H1 (cell line): ENCODE measurements around the gene TMEM79. TPM values are rescaled to one million over a fixed set of nuclear protein-coding genes. Genes with fewer than 3 reads are reported as not detected.

Experiments used
- CTCF ChIA-PET: fragments of 300-600 bp; sonication (Branson Sonifier 250); formaldehyde crosslinking; loops from one replicate; lab custom pipeline; 2021; ENCODE audit not compliant: partially characterized antibody; lab: Charles Lee
- POLR2A ChIA-PET: fragments of 300-600 bp; sonication (Branson Sonifier 250); formaldehyde crosslinking; loops from one replicate; lab custom pipeline; 2021; ENCODE audit warnings: inconsistent platforms; ENCODE audit not compliant: partially characterized antibody; lab: Charles Lee
- DNase-seq, 2 experiments: peaks; one replicate each; pipeline versions ENCODE4 v3.0.0 to v3.0.0-alpha.2; 2010 to 2022; ENCODE audit warnings: low spot score in 2 of 2, low read depth in 1 of 2, mixed read lengths in 1 of 2
- FAIRE-seq: peaks from 2 replicates; lab custom pipeline; 2011; peaks lifted over from hg19 to GRCh38; lab: Jason Lieb, UNC
- H2AFZ ChIP-seq: 2 replicates; pipeline ENCODE4 v1.8.1; 2012; ENCODE audit warnings: low read length, inconsistent platforms
- H2AK5ac ChIP-seq: 2 replicates; pipeline ENCODE4 v1.6.1; 2013; ENCODE audit warnings: low read depth, low read length
- H2BK120ac ChIP-seq: replicated peaks from 2 replicates; pipeline ENCODE3; 2013; ENCODE audit warnings: low read depth, low read length, inconsistent platforms
- H2BK12ac ChIP-seq: 2 replicates; pipeline ENCODE4 v1.6.1; 2013; ENCODE audit warnings: low read depth, low read length
- H2BK15ac ChIP-seq: 2 replicates; pipeline ENCODE4 v1.6.1; 2013; ENCODE audit warnings: low read length
- H2BK20ac ChIP-seq: 2 replicates; pipeline ENCODE4 v1.6.1; 2013; ENCODE audit warnings: low read length
- H2BK5ac ChIP-seq: 2 replicates; pipeline ENCODE4 v1.6.1; 2013; ENCODE audit warnings: low read depth, low read length
- H3K14ac ChIP-seq: 2 replicates; pipeline ENCODE4 v1.6.1; 2013; ENCODE audit warnings: inconsistent platforms; ENCODE audit not compliant: insufficient read length
- H3K18ac ChIP-seq: 2 replicates; pipeline ENCODE4 v1.6.1; 2013; ENCODE audit warnings: low read length; ENCODE audit errors: extremely low read depth
- H3K23ac ChIP-seq: 2 replicates; pipeline ENCODE4 v1.6.1; 2013; ENCODE audit warnings: inconsistent platforms; ENCODE audit not compliant: insufficient read length
- H3K23me2 ChIP-seq: 2 replicates; pipeline ENCODE4 v1.6.1; 2013; ENCODE audit warnings: low read depth, low read length
- H3K27ac ChIP-seq: 2 replicates; pipeline ENCODE4 v1.6.1; 2011; ENCODE audit warnings: low read depth, low read length, inconsistent platforms
- H3K27me3 ChIP-seq, 4 experiments: replicated peaks in 1 of 4; 1 replicate in 1 of 4; 2 replicates in 3 of 4; pipeline versions ENCODE4 v1.6.1 to v1.8.1; 2011 to 2013; ENCODE audit warnings: low read length in 3 of 4, mild to moderate bottlenecking in 3 of 4, inconsistent platforms in 2 of 4, mixed read lengths in 2 of 4, moderate library complexity in 1 of 4; ENCODE audit not compliant: control insufficient read depth in 3 of 4, insufficient read depth in 3 of 4; ENCODE audit errors: extremely low read depth in 1 of 4
- H3K36me3 ChIP-seq, 4 experiments: 2 replicates each; pipeline versions ENCODE4 v1.6.1 to v1.8.1; 2011 to 2013; ENCODE audit warnings: mild to moderate bottlenecking in 4 of 4, low read length in 3 of 4, moderate library complexity in 2 of 4, control low read depth in 1 of 4, inconsistent platforms in 1 of 4; ENCODE audit not compliant: insufficient read depth in 4 of 4, control insufficient read depth in 2 of 4
- H3K4ac ChIP-seq: replicated peaks from 2 replicates; pipeline ENCODE3; 2013; ENCODE audit warnings: low read length, low read depth, mixed read lengths, inconsistent platforms; ENCODE audit not compliant: insufficient read length
- H3K4me1 ChIP-seq, 4 experiments: replicated peaks in 1 of 4; 1 replicate in 1 of 4; 2 replicates in 3 of 4; pipeline versions ENCODE4 v1.6.1 to v1.8.1; 2011 to 2013; ENCODE audit warnings: low read length in 3 of 4, inconsistent platforms in 2 of 4, mixed read lengths in 1 of 4; ENCODE audit not compliant: insufficient read depth in 4 of 4, control insufficient read depth in 3 of 4
- H3K4me2 ChIP-seq, 2 experiments: 2 replicates each; pipeline versions ENCODE4 v1.6.1 to v1.8.1; 2011 to 2013; ENCODE audit warnings: low read depth in 2 of 2, low read length in 2 of 2, control low read depth in 1 of 2, inconsistent platforms in 1 of 2, mild to moderate bottlenecking in 1 of 2; ENCODE audit not compliant: insufficient read depth in 1 of 2
- H3K4me3 ChIP-seq, 4 experiments: fragments of 200-600, 300-600 bp in 1 of 4; sonication (generic), shearing (Covaris generic), sonication (Bioruptor Twin) in 1 of 4; 2 replicates each; pipeline versions ENCODE4 v1.5.1 to v1.8.1; 2011 to 2016; ENCODE audit warnings: low read length in 4 of 4, low read depth in 3 of 4, control low read depth in 2 of 4, inconsistent platforms in 2 of 4, mild to moderate bottlenecking in 2 of 4, mixed read lengths in 1 of 4, moderate library complexity in 1 of 4; ENCODE audit not compliant: insufficient read depth in 2 of 4; ENCODE audit errors: extremely low read depth in 1 of 4
- H3K56ac ChIP-seq: replicated peaks from 2 replicates; pipeline ENCODE3; 2013; ENCODE audit warnings: low read depth, mild to moderate bottlenecking, mixed read lengths, low read length, inconsistent platforms; ENCODE audit not compliant: insufficient read length
- H3K79me1 ChIP-seq: 2 replicates; pipeline ENCODE4 v1.6.1; 2013; ENCODE audit warnings: low read depth, low read length, control low read depth
- H3K79me2 ChIP-seq, 2 experiments: 2 replicates each; pipeline versions ENCODE4 v1.6.1 to v1.8.1; 2012 to 2013; ENCODE audit warnings: low read length in 2 of 2, mild to moderate bottlenecking in 2 of 2, inconsistent platforms in 1 of 2; ENCODE audit not compliant: insufficient read depth in 2 of 2, control insufficient read depth in 1 of 2
- H3K9ac ChIP-seq, 4 experiments: replicated peaks in 1 of 4; 1 replicate in 1 of 4; 2 replicates in 3 of 4; pipeline versions ENCODE4 v1.6.1 to v1.8.1; 2011 to 2013; ENCODE audit warnings: low read depth in 3 of 4, low read length in 3 of 4, control low read depth in 2 of 4, mild to moderate bottlenecking in 2 of 4, moderate library complexity in 2 of 4, inconsistent platforms in 1 of 4; ENCODE audit errors: extremely low read depth in 1 of 4
- H3K9me3 ChIP-seq, 2 experiments: 2 replicates each; pipeline versions ENCODE4 v1.6.1 to v1.8.1; 2012 to 2013; ENCODE audit warnings: mild to moderate bottlenecking in 2 of 2, moderate library complexity in 2 of 2, control low read depth in 1 of 2, inconsistent platforms in 1 of 2, low read depth in 1 of 2, low read length in 1 of 2, mixed read lengths in 1 of 2; ENCODE audit not compliant: insufficient read depth in 2 of 2
- H4K20me1 ChIP-seq, 2 experiments: replicated peaks in 1 of 2; 2 replicates each; pipeline versions ENCODE3 to v1.8.1; 2011 to 2013; ENCODE audit warnings: inconsistent platforms in 2 of 2, low read length in 2 of 2, mild to moderate bottlenecking in 1 of 2; ENCODE audit not compliant: insufficient read depth in 2 of 2, control insufficient read depth in 1 of 2
- H4K5ac ChIP-seq: 2 replicates; pipeline ENCODE4 v1.6.1; 2013; ENCODE audit warnings: low read length, low read depth, mixed read lengths, inconsistent platforms; ENCODE audit not compliant: insufficient read length
- H4K8ac ChIP-seq: 2 replicates; pipeline ENCODE4 v1.8.0; 2013; ENCODE audit warnings: mild to moderate bottlenecking, moderate library complexity, low read length, inconsistent platforms; ENCODE audit not compliant: insufficient read depth; ENCODE audit errors: extremely low read depth
- H4K91ac ChIP-seq: replicated peaks from 2 replicates; pipeline ENCODE3; 2013; ENCODE audit warnings: low read length, mixed read lengths, inconsistent platforms; ENCODE audit not compliant: insufficient read length
- CEBPB ChIP-seq: IDR thresholded peaks from 2 replicates; pipeline ENCODE4 v1.6.1; 2012; ENCODE audit warnings: low read depth, low read length
- EGR1 ChIP-seq: IDR thresholded peaks from 2 replicates; pipeline ENCODE4 v1.6.1; 2011; ENCODE audit warnings: low read depth, low read length, borderline replicate concordance
- GABPA ChIP-seq: IDR thresholded peaks from 2 replicates; pipeline ENCODE4 v1.6.1; 2011; ENCODE audit warnings: mild to moderate bottlenecking, low read length, moderate library complexity, borderline replicate concordance; ENCODE audit not compliant: insufficient read depth
- HDAC2 ChIP-seq, 2 experiments: fragments of 300-600 bp in 1 of 2; sonication (generic) in 1 of 2; IDR thresholded peaks; 2 replicates each; pipeline ENCODE4 v1.6.1; 2011 to 2012; ENCODE audit warnings: low read depth in 2 of 2, low read length in 2 of 2, mild to moderate bottlenecking in 2 of 2, moderate library complexity in 2 of 2, borderline replicate concordance in 1 of 2, inconsistent platforms in 1 of 2
- JUN ChIP-seq: IDR thresholded peaks from 2 replicates; pipeline ENCODE4 v1.6.1; 2011; ENCODE audit warnings: low read depth, mild to moderate bottlenecking, improper control_type of control experiment, low read length
- NANOG ChIP-seq: IDR thresholded peaks from 2 replicates; pipeline ENCODE4 v1.6.1; 2011; ENCODE audit warnings: low read length, low read depth, mild to moderate bottlenecking, inconsistent platforms; ENCODE audit not compliant: insufficient read depth, poor library complexity, severe bottlenecking
- PHF8 ChIP-seq: fragments of 200-600 bp; sonication (generic); conservative IDR thresholded peaks from 2 replicates; pipeline ENCODE4 v1.7.1; 2012; ENCODE audit warnings: low read depth, mild to moderate bottlenecking, inconsistent platforms, low read length, moderate library complexity
- POLR2A ChIP-seq, 2 experiments: IDR thresholded peaks; 1 replicate in 1 of 2; 2 replicates in 1 of 2; pipeline ENCODE4 v1.6.1; 2011; ENCODE audit warnings: low read depth in 2 of 2, low read length in 2 of 2, mild to moderate bottlenecking in 2 of 2; ENCODE audit errors: control extremely low read depth in 1 of 2
- RAD21 ChIP-seq, 2 experiments: IDR thresholded peaks in 1 of 2; conservative IDR thresholded peaks in 1 of 2; 2 replicates each; pipeline ENCODE4 v1.6.1; 2011; ENCODE audit warnings: low read depth in 2 of 2, low read length in 2 of 2, improper control_type of control experiment in 1 of 2, inconsistent platforms in 1 of 2, mild to moderate bottlenecking in 1 of 2, moderate library complexity in 1 of 2
- RNF2 ChIP-seq: fragments of 200-900, 300-1000 bp; sonication (generic); IDR thresholded peaks from 2 replicates; pipeline ENCODE4 v1.7.1; 2016; ENCODE audit warnings: borderline replicate concordance, low read depth, mild to moderate bottlenecking, antibody characterized with exemption, low read length; ENCODE audit not compliant: poor library complexity, severe bottlenecking; ENCODE audit errors: missing control alignments
- SAP30 ChIP-seq: fragments of 300-600 bp; sonication (generic); IDR thresholded peaks from 2 replicates; pipeline ENCODE4 v1.7.1; 2012; ENCODE audit warnings: low read length, moderate library complexity, mild to moderate bottlenecking, inconsistent platforms; ENCODE audit not compliant: insufficient read depth, insufficient replicate concordance
- SRF ChIP-seq: IDR thresholded peaks from 2 replicates; pipeline ENCODE4 v1.6.1; 2011; ENCODE audit warnings: mild to moderate bottlenecking, low read depth, low read length, moderate library complexity
- WGBS, 2 experiments: shearing (Covaris generic) in 1 of 2; methylation state at CpG; one replicate each; pipeline versions ENCODE4 v1.1.6 to v1.1.7; 2013 to 2015; ENCODE audit warnings: low lambda C conversion rate in 2 of 2, mixed read lengths in 2 of 2, inconsistent platforms in 1 of 2, low coverage in 1 of 2, missing lambda C conversion rate in 1 of 2; ENCODE audit not compliant: insufficient replicate concordance in 2 of 2, insufficient coverage in 1 of 2, insufficient read length in 1 of 2; ENCODE audit errors: extremely low coverage in 1 of 2, missing lambda C conversion rate in 1 of 2; 5-methylcytosine and 5-hydroxymethylcytosine counted together
- polyA plus RNA-seq, 7 experiments: library from polyadenylated mRNA; depleted of rRNA in 3 of 7; stranded (reverse) in 5 of 7; unstranded in 2 of 7; fragments of >200 nt in 5 of 7; fragments of 200-250 nt in 2 of 7; gene quantifications; 1 replicate in 5 of 7; 2 replicates in 1 of 7; 4 replicates in 1 of 7; pipeline versions ENCODE4 v1.2.1 to v1.2.3, GENCODE V29; 2011 to 2013; ENCODE audit warnings: missing spikeins in 2 of 7, mixed read lengths in 2 of 7
- total RNA-seq: library from RNA; stranded (reverse); fragmentation: NEBNext Ultra II Directional; extraction: Animal tissue kit (Norgen Biotek cat#: 25700); gene quantifications from 2 replicates; pipeline ENCODE4 v1.2.1, GENCODE V29; 2021

The TMEM79 gene
- total and polyA plus RNA-seq, 2 of the 8 experiments (the other 6 are each of a cell fraction or from before 2014, with no cell fraction given), result 2.1 to 2.3 TPM

DNA sequence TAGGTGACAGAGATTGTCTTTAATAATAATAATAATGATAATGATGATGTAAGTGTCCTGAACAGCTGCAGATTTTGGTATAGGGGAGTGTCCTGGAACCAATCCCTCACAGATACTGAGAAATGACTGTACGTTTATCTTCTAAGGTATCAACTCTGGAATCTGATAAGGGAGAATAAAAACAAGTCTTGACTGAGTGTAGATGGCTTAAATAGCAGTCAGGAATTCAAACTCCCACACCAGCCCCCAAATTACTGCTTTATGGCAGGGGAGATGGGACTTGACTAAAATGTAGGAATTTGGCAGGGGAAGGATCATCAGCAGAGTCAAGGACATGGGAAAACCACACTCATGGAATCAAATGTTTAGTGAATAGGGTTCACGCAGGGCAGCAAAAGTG is 21.1 kb downstream of the TMEM79 start:
- H2BK12ac ChIP-seq, result no peak overlapping the region
- POLR2A ChIA-PET, result interaction anchor here (0.7 to 16.5 kb wide), 3 partner anchors 11 to 26 kb away, joined by 3 to 221 read pairs (median 8); partner anchors contain the start of genes SMG5 and TMEM79
- H2BK15ac ChIP-seq, result no peak overlapping the region
- H3K4ac ChIP-seq, result no peak overlapping the region
- H3K9ac ChIP-seq, result no peak overlapping the region
- H2AK5ac ChIP-seq, result no peak overlapping the region
- no peak overlapping the region for H2BK5ac ChIP-seq
- no peak overlapping the region for H4K91ac ChIP-seq
- FAIRE-seq, result no peak
- H3K14ac ChIP-seq, result no peak overlapping the region
- no peak overlapping the region for H4K5ac ChIP-seq
- WGBS, 2 experiments, result 93% methylated on average over 2 of the region's 2 CpGs; no CpG with 5 or more reads in 1 of the 2 experiments
- TF ChIP-seq JUN (no peak), RNF2 (no peak), SRF (no peak), EGR1 (no peak), NANOG (no peak), HDAC2 (IDR thresholded peaks at IDR 0.05; ENCODE audit: borderline replicate concordance in 1 of 2, low read depth in 2 of 2, low read length in 2 of 2) (no peak), POLR2A (IDR thresholded peaks at IDR 0.05; ENCODE audit: control extremely low read depth in 1 of 2, low read depth in 2 of 2, low read length in 2 of 2) (no peak), SAP30 (no peak), PHF8 (no peak), GABPA (no peak), RAD21 (IDR thresholded peaks at IDR 0.05 in 1 of 2, conservative IDR thresholded peaks at IDR 0.05 in 1 of 2; ENCODE audit: low read depth in 2 of 2, low read length in 2 of 2) (no peak), CEBPB (no peak)
- TF ChIP-seq, all 59 proteins: peak for 0
- no peak overlapping the region for H3K23ac ChIP-seq
- CTCF ChIA-PET, result interaction anchor here (0.9 to 4.5 kb wide), 4 partner anchors 11 to 24 kb away, joined by 3 to 30 read pairs (median 4); no protein-coding TSS in a partner anchor
- no peaks in the 10 kb centered on the region for H3K23me2 ChIP-seq
- no peak overlapping the region for H3K4me2 ChIP-seq
- no peak overlapping the region for H4K8ac ChIP-seq
- no peak overlapping the region for H3K27ac ChIP-seq
- no peaks in the 10 kb centered on the region for H3K79me2 ChIP-seq
- no peaks in the 10 kb centered on the region for H4K20me1 ChIP-seq
- no peaks in the 10 kb centered on the region for H3K9me3 ChIP-seq
- no peak overlapping the region for H2BK120ac ChIP-seq
- no peaks in the 10 kb centered on the region for H3K27me3 ChIP-seq
- H3K4me1 ChIP-seq, result no peaks in the 10 kb centered on the region; a peak in 1 of 7 replicates
- H3K56ac ChIP-seq, result no peak overlapping the region
- H3K79me1 ChIP-seq, result no peaks in the 10 kb centered on the region
- H2AFZ ChIP-seq, result no peak overlapping the region
- H3K18ac ChIP-seq, result no peak overlapping the region
- peaks cover 14 to 45% (median 34%) of the 10 kb centered on the region in 4 experiments for H3K36me3 ChIP-seq
- H2BK20ac ChIP-seq, result no peak overlapping the region
- H3K4me3 ChIP-seq, result no peak overlapping the region
- no peak for DNase-seq
